Esophagus squamous epithelium (tissue), 4 donors: ENCODE measurements around the gene TSPAN12.

Experiments used
- CTCF ChIP-seq, 6 experiments: fragments of 450-650 bp in 4 of 6; fragments of 200-600 bp in 2 of 6; sonication (generic) in 2 of 6; IDR thresholded peaks; one replicate each; pipeline ENCODE4 v1.5.1; 2016 to 2019; ENCODE audit warnings: antibody characterized with exemption in 6 of 6, mild to moderate bottlenecking in 4 of 6, moderate library complexity in 4 of 6
- POLR2A ChIP-seq, 4 donors: fragments of 450-650 bp; IDR thresholded peaks; one replicate each; pipeline ENCODE4 v1.6.1; 2017; ENCODE audit warnings: antibody characterized with exemption in 4 of 4, mild to moderate bottlenecking in 4 of 4, moderate library complexity in 3 of 4

GRCh38 chr7:120828528-120828927, 29.4 kb downstream of the TSPAN12 start:
- no peak for TF ChIP-seq POLR2A (IDR thresholded peaks at IDR 0.05)
- TF ChIP-seq CTCF (IDR thresholded peaks at IDR 0.05) = no peak
